OCI-LY7 (cell line): ENCODE data around the gene CCDC146. TPM values are rescaled to one million over a fixed set of nuclear protein-coding genes. Genes with fewer than 3 reads are reported as not detected.

Experiments used
- BruUV-seq: library from RNA; stranded (reverse); fragments of 400-500 nt; replicated peaks from 2 replicates; lab custom pipeline; 2021; lab: Mats Ljungman, UMichigan
- CTCF ChIA-PET: fragments of 300-600 bp; sonication (Branson Sonifier 250); formaldehyde crosslinking; loops from one replicate; lab custom pipeline; 2022; ENCODE audit warnings: antibody characterized with exemption; ENCODE audit not compliant: unreplicated experiment; lab: Charles Lee
- POLR2A ChIA-PET: fragments of 300-600 bp; sonication (Branson Sonifier 250); formaldehyde crosslinking; loops from one replicate; lab custom pipeline; 2022; ENCODE audit warnings: antibody characterized with exemption; lab: Charles Lee
- DNase-seq: peaks from one replicate; pipeline ENCODE4 v3.0.0-alpha.2; 2015; ENCODE audit warnings: low spot score
- H2AFZ ChIP-seq: fragments of 200-600 bp; sonication (generic), shearing (Covaris generic); 2 replicates; pipeline ENCODE4 v1.6.1; 2014; ENCODE audit warnings: mild to moderate bottlenecking, antibody characterized with exemption, low read length, moderate library complexity
- H3K27ac ChIP-seq: fragments of 200-600 bp; sonication (generic); 2 replicates; pipeline ENCODE4 v1.5.1; 2014; ENCODE audit warnings: mixed run types, low read depth, mild to moderate bottlenecking, moderate library complexity, low read length, inconsistent platforms; ENCODE audit not compliant: poor library complexity, severe bottlenecking
- H3K36me3 ChIP-seq: fragments of 200-600 bp; sonication (generic); 2 replicates; pipeline ENCODE4 v1.6.1; 2014; ENCODE audit warnings: mild to moderate bottlenecking, antibody characterized with exemption, low read length, moderate library complexity, mixed read lengths; ENCODE audit not compliant: insufficient read depth
- H3K4me1 ChIP-seq: fragments of 200-600 bp; sonication (generic); 2 replicates; pipeline ENCODE4 v1.5.1; 2014; ENCODE audit warnings: mild to moderate bottlenecking, low read length; ENCODE audit not compliant: insufficient read depth, poor library complexity, severe bottlenecking
- H3K4me2 ChIP-seq: fragments of 200-600 bp; sonication (generic); 2 replicates; pipeline ENCODE4 v1.6.1; 2014; ENCODE audit warnings: mild to moderate bottlenecking, low read length
- H3K4me3 ChIP-seq: fragments of 200-600 bp; sonication (generic); 2 replicates; pipeline ENCODE4 v1.5.1; 2014; ENCODE audit warnings: mild to moderate bottlenecking, low read depth, low read length; ENCODE audit not compliant: poor library complexity, severe bottlenecking
- H3K79me2 ChIP-seq: fragments of 200-600 bp; sonication (generic); 2 replicates; pipeline ENCODE4 v1.6.1; 2016; ENCODE audit warnings: low read depth, mild to moderate bottlenecking, low read length, moderate library complexity, mixed read lengths; ENCODE audit not compliant: insufficient read depth
- H3K9me2 ChIP-seq: fragments of 200-600 bp; sonication (generic); 2 replicates; pipeline ENCODE4 v1.6.1; 2016; ENCODE audit warnings: mild to moderate bottlenecking, low read length, mixed read lengths; ENCODE audit not compliant: insufficient read depth
- H3K9me3 ChIP-seq: fragments of 200-600 bp; sonication (generic); 2 replicates; pipeline ENCODE4 v1.6.1; 2014; ENCODE audit warnings: mild to moderate bottlenecking, mixed run types, low read length, mixed read lengths
- H4K20me1 ChIP-seq: fragments of 200-600 bp; sonication (generic); 2 replicates; pipeline ENCODE4 v1.6.1; 2014; ENCODE audit warnings: mild to moderate bottlenecking, antibody characterized with exemption, low read length, moderate library complexity, mixed read lengths; ENCODE audit not compliant: insufficient read depth
- EZH2phosphoT487 ChIP-seq: fragments of 200-600 bp; sonication (generic); IDR thresholded peaks from 2 replicates; pipeline ENCODE4 v1.6.1; 2018; ENCODE audit warnings: low read depth, borderline replicate concordance, mild to moderate bottlenecking, mixed run types, antibody characterized with exemption, low read length, moderate library complexity, mixed read lengths
- intact Hi-C: fragments of 100-400 bp; cut with micrococcal nuclease; formaldehyde crosslinking; loops from one replicate; pipeline ENCODE4 v1.10.0; 2022; ENCODE audit not compliant: unreplicated experiment
- total RNA-seq, 2 experiments: library from RNA; depleted of rRNA in 1 of 2; stranded (reverse); fragments of >200 nt in 1 of 2; shearing (Covaris generic) in 1 of 2; gene quantifications; 2 replicates each; pipeline ENCODE4 v1.2.3, GENCODE V29; 2014 to 2022
- TF ChIP-seq, protein P1 (sequence below): fragments of 200-600 bp; sonication (generic); conservative IDR thresholded peaks from 2 replicates; pipeline ENCODE4 v1.5.1; 2014; ENCODE audit warnings: mild to moderate bottlenecking, antibody characterized with exemption, low read length, moderate library complexity, mixed read lengths

Gene CCDC146
- total RNA-seq, 2 experiments from 2014 or later: 3.0 to 3.2 TPM

DNA sequence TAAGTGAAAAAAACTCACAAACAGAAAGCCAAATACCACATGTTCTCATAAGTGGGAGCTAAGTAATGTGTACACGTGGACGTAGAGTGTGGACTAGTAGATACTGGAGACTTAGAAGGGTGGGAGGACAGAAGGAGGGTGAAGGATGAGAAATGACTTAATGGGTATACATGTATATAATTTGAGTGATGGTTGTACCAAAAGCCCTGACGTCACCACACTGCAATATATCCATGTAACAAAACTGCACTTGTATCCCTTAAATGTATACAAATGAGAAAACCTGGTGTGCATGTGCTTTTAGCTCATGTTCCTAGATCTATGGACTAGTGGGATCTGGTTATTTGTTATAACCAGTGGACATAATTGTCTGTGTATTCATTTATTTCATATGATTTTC lies 125.7 kb downstream of the CCDC146 start:
- no peaks in the 10 kb centered on the region for H3K9me3 ChIP-seq
- H3K4me3 ChIP-seq: no peak overlapping the region
- intact Hi-C loops: loop anchor here (5.0 kb wide), 1 partner anchor 51 kb away; the partner anchor contains the start of gene FGL2
- ChIA-PET CTCF (no interaction called here), POLR2A (interaction anchor here (0.6 kb wide), 2 partner anchors 80 to 164 kb away, joined by 3 read pairs; no protein-coding TSS in a partner anchor)
- no peaks in the 10 kb centered on the region for H3K9me2 ChIP-seq
- H3K79me2 ChIP-seq: no peaks in the 10 kb centered on the region
- H3K4me1 ChIP-seq: no peaks in the 10 kb centered on the region
- H4K20me1 ChIP-seq: no peaks in the 10 kb centered on the region
- no peak for DNase-seq
- no TSS peak for BruUV-seq
- no peak overlapping the region for H3K4me2 ChIP-seq
- H3K27ac ChIP-seq: no peak overlapping the region
- no peak for TF ChIP-seq EZH2phosphoT487
- TF ChIP-seq, protein P1, sequence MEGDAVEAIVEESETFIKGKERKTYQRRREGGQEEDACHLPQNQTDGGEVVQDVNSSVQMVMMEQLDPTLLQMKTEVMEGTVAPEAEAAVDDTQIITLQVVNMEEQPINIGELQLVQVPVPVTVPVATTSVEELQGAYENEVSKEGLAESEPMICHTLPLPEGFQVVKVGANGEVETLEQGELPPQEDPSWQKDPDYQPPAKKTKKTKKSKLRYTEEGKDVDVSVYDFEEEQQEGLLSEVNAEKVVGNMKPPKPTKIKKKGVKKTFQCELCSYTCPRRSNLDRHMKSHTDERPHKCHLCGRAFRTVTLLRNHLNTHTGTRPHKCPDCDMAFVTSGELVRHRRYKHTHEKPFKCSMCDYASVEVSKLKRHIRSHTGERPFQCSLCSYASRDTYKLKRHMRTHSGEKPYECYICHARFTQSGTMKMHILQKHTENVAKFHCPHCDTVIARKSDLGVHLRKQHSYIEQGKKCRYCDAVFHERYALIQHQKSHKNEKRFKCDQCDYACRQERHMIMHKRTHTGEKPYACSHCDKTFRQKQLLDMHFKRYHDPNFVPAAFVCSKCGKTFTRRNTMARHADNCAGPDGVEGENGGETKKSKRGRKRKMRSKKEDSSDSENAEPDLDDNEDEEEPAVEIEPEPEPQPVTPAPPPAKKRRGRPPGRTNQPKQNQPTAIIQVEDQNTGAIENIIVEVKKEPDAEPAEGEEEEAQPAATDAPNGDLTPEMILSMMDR: no peak
- H2AFZ ChIP-seq: no peak overlapping the region
- H3K36me3 ChIP-seq: no peaks in the 10 kb centered on the region

DNA sequence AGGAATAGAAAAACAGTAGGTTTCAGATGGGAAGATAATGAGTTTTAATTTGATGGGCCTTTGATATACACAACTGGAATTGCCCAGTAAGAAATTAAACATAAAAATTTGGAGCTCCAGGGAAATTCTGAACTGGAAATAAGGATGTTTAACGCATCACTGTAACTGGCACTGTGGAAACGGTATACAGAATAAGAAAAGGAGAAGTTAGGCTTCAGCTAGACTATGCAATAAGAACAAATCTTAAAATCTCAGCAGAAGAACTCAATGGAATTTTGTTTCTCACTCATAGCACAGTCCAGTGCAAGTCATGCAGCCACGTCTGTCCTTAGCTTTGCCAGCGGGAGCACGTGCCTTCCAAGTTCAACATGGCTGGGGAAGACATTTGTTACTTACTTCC lies 130.1 kb downstream of the CCDC146 start:
- TF ChIP-seq EZH2phosphoT487: no peak
- TF ChIP-seq, protein P1: no peak
- ChIA-PET CTCF (interaction anchor here (1.0 kb wide), 2 partner anchors 18 to 130 kb away, joined by 3 to 5 read pairs; partner anchors contain the start of gene CCDC146), POLR2A (interaction anchor here (1.1 kb wide), 1 partner anchor 13 kb away, joined by 5 read pairs; no protein-coding TSS in a partner anchor)
- intact Hi-C loops: no loop called here
- Histone ChIP-seq H3K4me2 (no peak overlapping the region), H3K36me3 (no peaks in the 10 kb centered on the region), H3K4me1 (no peaks in the 10 kb centered on the region), H3K27ac (no peak overlapping the region), H2AFZ (no peak overlapping the region), H3K4me3 (no peak overlapping the region), H3K9me2 (no peaks in the 10 kb centered on the region), H3K9me3 (no peaks in the 10 kb centered on the region), H4K20me1 (no peaks in the 10 kb centered on the region), H3K79me2 (no peaks in the 10 kb centered on the region)
- BruUV-seq: no TSS peak
- no peak for DNase-seq

DNA sequence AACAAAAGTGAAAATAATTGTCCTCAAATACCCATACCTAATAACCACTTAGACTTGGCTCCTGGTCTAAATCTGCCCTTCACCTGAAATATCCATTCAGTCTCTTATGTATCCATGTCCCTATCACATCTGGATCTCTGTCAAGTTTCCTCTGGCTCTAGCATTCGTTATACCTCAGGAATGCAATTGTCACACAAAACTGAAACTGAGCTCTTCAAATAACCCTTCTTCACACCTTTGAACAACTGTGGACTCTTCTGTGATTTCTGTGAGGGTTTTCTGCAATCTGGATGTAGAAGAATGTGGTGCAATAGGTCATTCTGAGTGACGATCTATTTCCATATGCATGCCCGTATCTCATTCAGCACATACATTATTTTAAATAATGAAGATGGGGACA lies 130.7 kb downstream of the CCDC146 start:
- H3K27ac ChIP-seq: no peak overlapping the region
- H3K36me3 ChIP-seq: no peaks in the 10 kb centered on the region
- H3K4me2 ChIP-seq: no peak overlapping the region
- no peaks in the 10 kb centered on the region for H3K79me2 ChIP-seq
- no peaks in the 10 kb centered on the region for H3K4me1 ChIP-seq
- H3K4me3 ChIP-seq: no peak overlapping the region
- no peak for DNase-seq
- H3K9me3 ChIP-seq: no peaks in the 10 kb centered on the region
- intact Hi-C loops: no loop called here
- no peaks in the 10 kb centered on the region for H4K20me1 ChIP-seq
- no peak for TF ChIP-seq EZH2phosphoT487
- TF ChIP-seq, protein P1: no peak
- no TSS peak for BruUV-seq
- ChIA-PET CTCF (interaction anchor here (1.0 kb wide), 2 partner anchors 17 to 131 kb away, joined by 3 to 5 read pairs; partner anchors contain the start of gene CCDC146), POLR2A (interaction anchor here (0.7 to 1.1 kb wide), 2 partner anchors 12 to 59 kb away, joined by 4 to 5 read pairs; no protein-coding TSS in a partner anchor)
- no peaks in the 10 kb centered on the region for H3K9me2 ChIP-seq
- no peak overlapping the region for H2AFZ ChIP-seq
